H1 (cell line): Measurements from ENCODE around the gene LTBP3. TPM values are rescaled to one million over a fixed set of nuclear protein-coding genes. Genes with fewer than 3 reads are reported as not detected.
A peak's percentile ranks its signal among the peaks of the same experiment; 100 is the strongest.

ENCODE experiments used
- BACH1 ChIP-seq: IDR thresholded peaks from 2 replicates; pipeline ENCODE4 v1.6.1; 2012; ENCODE audit warnings: low read length, improper control_type of control experiment
- EGR1 ChIP-seq: IDR thresholded peaks from 2 replicates; pipeline ENCODE4 v1.6.1; 2011; ENCODE audit warnings: low read depth, low read length, borderline replicate concordance
- POLR2A ChIP-seq, 2 experiments: IDR thresholded peaks; 1 replicate in 1 of 2; 2 replicates in 1 of 2; pipeline ENCODE4 v1.6.1; 2011; ENCODE audit warnings: low read depth in 2 of 2, low read length in 2 of 2, mild to moderate bottlenecking in 2 of 2; ENCODE audit errors: control extremely low read depth in 1 of 2
- POLR2AphosphoS5 ChIP-seq: IDR thresholded peaks from 2 replicates; pipeline ENCODE4 v1.6.1; 2011; ENCODE audit warnings: low read depth, low read length
- SIRT6 ChIP-seq: IDR thresholded peaks from one replicate; pipeline ENCODE4 v1.7.1; 2012; ENCODE audit warnings: low read length, inconsistent platforms
- SP4 ChIP-seq: IDR thresholded peaks from 2 replicates; pipeline ENCODE4 v1.6.1; 2012; ENCODE audit warnings: low read length, inconsistent platforms
- polyA plus RNA-seq, 7 experiments: library from polyadenylated mRNA; depleted of rRNA in 3 of 7; stranded (reverse) in 5 of 7; unstranded in 2 of 7; fragments of >200 nt in 5 of 7; fragments of 200-250 nt in 2 of 7; gene quantifications; 1 replicate in 5 of 7; 2 replicates in 1 of 7; 4 replicates in 1 of 7; pipeline versions ENCODE4 v1.2.1 to v1.2.3, GENCODE V29; 2011 to 2013; ENCODE audit warnings: missing spikeins in 2 of 7, mixed read lengths in 2 of 7
- total RNA-seq: library from RNA; stranded (reverse); fragmentation: NEBNext Ultra II Directional; extraction: Animal tissue kit (Norgen Biotek cat#: 25700); gene quantifications from 2 replicates; pipeline ENCODE4 v1.2.1, GENCODE V29; 2021

The LTBP3 gene
- total and polyA plus RNA-seq, 2 of the 8 experiments (the other 6 are each of a cell fraction or from before 2014, with no cell fraction given): 12.8 to 17.8 TPM

DNA sequence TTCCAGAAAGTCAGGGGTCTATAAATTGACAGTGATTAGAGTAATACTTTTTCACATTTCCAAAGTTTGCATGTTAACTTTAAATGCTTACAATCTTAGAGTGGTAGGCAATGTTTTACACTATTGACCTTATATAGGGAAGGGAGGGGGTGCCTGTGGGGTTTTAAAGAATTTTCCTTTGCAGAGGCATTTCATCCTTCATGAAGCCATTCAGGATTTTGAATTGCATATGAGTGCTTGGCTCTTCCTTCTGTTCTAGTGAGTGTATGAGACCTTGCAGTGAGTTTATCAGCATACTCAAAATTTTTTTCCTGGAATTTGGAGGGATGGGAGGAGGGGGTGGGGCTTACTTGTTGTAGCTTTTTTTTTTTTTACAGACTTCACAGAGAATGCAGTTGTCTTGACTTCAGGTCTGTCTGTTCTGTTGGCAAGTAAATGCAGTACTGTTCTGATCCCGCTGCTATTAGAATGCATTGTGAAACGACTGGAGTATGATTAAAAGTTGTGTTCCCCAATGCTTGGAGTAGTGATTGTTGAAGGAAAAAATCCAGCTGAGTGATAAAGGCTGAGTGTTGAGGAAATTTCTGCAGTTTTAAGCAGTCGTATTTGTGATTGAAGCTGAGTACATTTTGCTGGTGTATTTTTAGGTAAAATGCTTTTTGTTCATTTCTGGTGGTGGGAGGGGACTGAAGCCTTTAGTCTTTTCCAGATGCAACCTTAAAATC is 54.0 kb downstream of the LTBP3 start (continued):
- no peak for TF ChIP-seq SIRT6
- no peak for TF ChIP-seq BACH1
- peak; percentile 91 for TF ChIP-seq POLR2AphosphoS5
- TF ChIP-seq POLR2A (IDR thresholded peaks at IDR 0.05; ENCODE audit: control extremely low read depth in 1 of 2, low read depth in 2 of 2, low read length in 2 of 2): peak; percentile 72 to 84
- no peak for TF ChIP-seq EGR1
- TF ChIP-seq SP4: 0 out of 2 replicates have a peak, but pooled peaks have one; percentile 20
- TF ChIP-seq, all 59 proteins: peak for 8
